Mucosa of stomach (tissue), 1 donor: ENCODE measurements around the gene PDE3B.
"Not testable (repeated sequence)": the region's sequence is repeated elsewhere in the genome, so short reads cannot be mapped to it uniquely, and the experiment has no call there.

Experiments
- H3K27me3 ChIP-seq: one replicate; pipeline ENCODE4 v1.7.0; 2013; ENCODE audit warnings: mild to moderate bottlenecking, low read length; ENCODE audit not compliant: control insufficient read depth, insufficient read depth
- H3K36me3 ChIP-seq: one replicate; pipeline ENCODE4 v1.7.0; 2013; ENCODE audit warnings: low read length; ENCODE audit not compliant: control insufficient read depth, insufficient read depth
- H3K4me1 ChIP-seq: one replicate; pipeline ENCODE4 v1.7.0; 2013; ENCODE audit warnings: mild to moderate bottlenecking, low read length; ENCODE audit not compliant: control insufficient read depth, insufficient read depth
- H3K4me3 ChIP-seq: one replicate; pipeline ENCODE4 v1.7.0; 2013; ENCODE audit warnings: low read length
- H3K9ac ChIP-seq: one replicate; pipeline ENCODE4 v1.7.0; 2013; ENCODE audit warnings: mild to moderate bottlenecking, low read length, moderate library complexity
- H3K9me3 ChIP-seq: one replicate; pipeline ENCODE4 v1.7.0; 2013; ENCODE audit warnings: mild to moderate bottlenecking, low read length, moderate library complexity; ENCODE audit not compliant: control insufficient read depth
- donor health status: Pancreatic carcinoma.

Gene PDE3B

DNA sequence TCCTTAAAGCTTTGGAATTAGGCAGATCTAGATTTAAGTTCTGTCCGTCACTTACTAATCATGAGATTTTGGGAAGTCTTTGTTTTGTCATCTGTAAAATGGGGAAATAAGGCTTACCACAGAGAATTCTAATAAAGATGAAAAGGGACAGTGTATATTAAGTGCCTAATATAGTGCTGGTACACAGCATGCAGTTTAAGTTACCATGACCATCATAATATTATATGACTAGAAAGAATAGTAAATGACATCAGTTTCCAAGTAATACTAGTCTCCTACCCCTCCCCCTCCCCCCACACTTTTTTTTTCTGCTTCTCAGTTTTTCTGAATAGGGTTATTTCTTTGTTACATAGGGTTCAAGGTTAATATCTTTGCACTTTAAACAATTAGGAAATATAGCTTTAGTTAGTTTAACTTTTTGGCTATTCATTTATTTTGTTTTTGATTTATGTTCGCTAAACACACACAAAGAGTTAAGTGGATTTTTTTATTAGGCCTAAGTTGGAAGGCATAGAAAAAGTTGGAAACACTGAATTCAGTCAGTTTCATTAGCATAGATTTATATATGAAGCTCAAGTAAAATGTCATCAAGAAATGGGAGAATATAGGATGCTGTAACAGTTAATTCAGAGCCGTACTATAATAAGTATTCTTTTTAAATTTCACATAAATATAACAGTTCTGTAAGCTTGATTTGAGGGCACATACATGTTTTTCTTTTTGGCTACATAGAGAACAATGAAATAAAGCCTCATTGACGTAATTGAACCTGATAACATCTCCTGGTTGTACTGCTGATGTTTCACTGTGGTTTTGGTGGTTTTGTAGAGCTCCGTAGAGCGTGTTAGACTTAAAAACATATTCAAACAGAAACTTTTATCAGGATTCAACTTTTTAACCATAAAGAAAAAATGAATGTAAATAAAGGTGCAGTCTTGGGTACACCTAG, 121.2 kb downstream of the PDE3B start:
- H3K9ac ChIP-seq = no peak overlapping the region
- no peaks in the 10 kb centered on the region for H3K27me3 ChIP-seq
- H3K9me3 ChIP-seq = no peaks in the 10 kb centered on the region
- no peak overlapping the region for H3K4me3 ChIP-seq
- no peaks in the 10 kb centered on the region for H3K4me1 ChIP-seq
- no peaks in the 10 kb centered on the region for H3K36me3 ChIP-seq

- Histone ChIP-seq H3K36me3 (no peaks in the 10 kb centered on the region), H3K9ac (no peak overlapping the region), H3K9me3 (no peaks in the 10 kb centered on the region), H3K4me3 (no peak overlapping the region), H3K27me3 (no peaks in the 10 kb centered on the region), H3K4me1 (no peaks in the 10 kb centered on the region)
These were observed 123.0 kb downstream of the PDE3B start for GRCh38 chr11:14766585-14766984.

GRCh38 chr11:14768526-14769188, 125.1 kb downstream of the PDE3B start:
- no peaks in the 10 kb centered on the region for H3K4me1 ChIP-seq
- H3K4me3 ChIP-seq = no peak overlapping the region
- H3K9me3 ChIP-seq = no peaks in the 10 kb centered on the region
- H3K27me3 ChIP-seq = no peaks in the 10 kb centered on the region
- H3K9ac ChIP-seq = no peak overlapping the region
- H3K36me3 ChIP-seq = no peaks in the 10 kb centered on the region

- no peaks in the 10 kb centered on the region for H3K36me3 ChIP-seq
- no peak overlapping the region for H3K4me3 ChIP-seq
- H3K9ac ChIP-seq = no peak overlapping the region
- no peaks in the 10 kb centered on the region for H3K9me3 ChIP-seq
- H3K4me1 ChIP-seq = no peaks in the 10 kb centered on the region
- no peaks in the 10 kb centered on the region for H3K27me3 ChIP-seq
These were observed 130.2 kb downstream of the PDE3B start for GRCh38 chr11:14773755-14774154.

DNA sequence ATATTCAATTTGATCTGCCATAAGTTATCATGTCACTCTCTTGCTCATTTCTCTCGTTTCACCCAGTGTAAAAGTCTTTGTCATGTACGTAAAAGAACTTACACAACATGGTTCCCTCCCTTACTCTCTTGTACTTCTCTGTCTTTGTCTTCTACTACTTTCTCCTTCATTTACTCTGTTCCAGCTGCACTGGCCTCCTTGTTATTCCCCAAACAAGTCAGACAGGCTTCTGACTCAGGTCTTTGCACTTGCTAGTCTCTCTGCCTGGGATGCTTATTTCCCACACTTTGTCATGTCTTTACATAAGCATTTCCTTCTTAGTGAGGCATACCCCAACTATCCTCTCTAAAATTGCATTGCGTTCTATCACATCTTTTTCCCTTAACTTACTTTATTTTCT, 131.1 kb downstream of the PDE3B start:
- H3K4me1 ChIP-seq = no peaks in the 10 kb centered on the region
- H3K36me3 ChIP-seq = no peaks in the 10 kb centered on the region
- H3K9ac ChIP-seq = no peak overlapping the region
- H3K9me3 ChIP-seq = no peaks in the 10 kb centered on the region
- no peaks in the 10 kb centered on the region for H3K27me3 ChIP-seq
- H3K4me3 ChIP-seq = no peak overlapping the region

- H3K36me3 ChIP-seq = no peaks in the 10 kb centered on the region
These were observed 132.3 kb downstream of the PDE3B start for GRCh38 chr11:14775897-14776296.

DNA sequence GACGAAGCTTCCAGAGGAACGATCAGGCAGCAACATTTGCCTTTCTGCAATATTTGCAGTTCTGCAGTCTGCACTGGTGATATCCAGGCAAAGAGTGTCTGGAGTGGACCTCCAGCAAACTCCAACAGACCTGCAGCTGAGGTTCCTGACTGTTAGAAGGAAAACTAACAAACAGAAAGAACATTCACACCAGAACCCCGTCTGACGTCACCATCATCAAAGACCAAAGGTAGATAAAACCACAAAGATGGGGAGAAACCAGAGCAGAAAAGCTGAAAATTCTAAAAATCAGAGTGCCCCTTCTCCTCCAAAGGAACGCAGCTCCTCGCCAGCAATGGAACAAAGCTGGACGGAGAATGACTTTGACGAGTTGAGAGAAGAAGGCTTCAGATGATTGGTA, 134.9 kb downstream of the PDE3B start:
- not testable (repeated sequence) for H3K4me1 ChIP-seq, H3K9me3 ChIP-seq, H3K27me3 ChIP-seq, H3K4me3 ChIP-seq, H3K36me3 ChIP-seq, H3K9ac ChIP-seq

More at GRCh38 chr11:14775897-14776296, 132.3 kb downstream of the PDE3B start:
- Histone ChIP-seq H3K9ac (no peak overlapping the region), H3K4me3 (no peak overlapping the region), H3K9me3 (no peaks in the 10 kb centered on the region), H3K4me1 (no peaks in the 10 kb centered on the region), H3K27me3 (no peaks in the 10 kb centered on the region)

DNA sequence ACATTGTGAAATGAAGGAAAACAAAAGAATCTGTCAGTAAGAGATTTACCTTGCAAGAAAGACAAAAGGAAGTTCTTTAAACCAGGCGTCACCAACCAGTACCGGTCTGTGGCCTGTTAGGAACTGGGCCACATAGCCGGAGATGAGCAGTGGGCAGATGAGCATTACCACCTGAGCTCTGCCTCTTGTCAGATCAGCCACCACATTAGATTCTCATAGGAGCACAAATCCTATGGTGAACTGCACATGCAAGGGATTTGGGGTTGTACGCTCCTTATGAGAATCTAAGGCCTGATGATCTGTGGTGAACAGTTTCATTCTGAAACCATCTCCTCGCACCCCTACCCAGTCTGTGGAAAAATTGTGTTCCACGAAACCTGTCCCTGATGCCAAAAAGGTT, 140.2 kb downstream of the PDE3B start:
- Histone ChIP-seq H3K9me3 (no peaks in the 10 kb centered on the region), H3K4me3 (no peak overlapping the region), H3K27me3 (no peaks in the 10 kb centered on the region), H3K36me3 (no peaks in the 10 kb centered on the region), H3K9ac (no peak overlapping the region), H3K4me1 (no peaks in the 10 kb centered on the region)

DNA sequence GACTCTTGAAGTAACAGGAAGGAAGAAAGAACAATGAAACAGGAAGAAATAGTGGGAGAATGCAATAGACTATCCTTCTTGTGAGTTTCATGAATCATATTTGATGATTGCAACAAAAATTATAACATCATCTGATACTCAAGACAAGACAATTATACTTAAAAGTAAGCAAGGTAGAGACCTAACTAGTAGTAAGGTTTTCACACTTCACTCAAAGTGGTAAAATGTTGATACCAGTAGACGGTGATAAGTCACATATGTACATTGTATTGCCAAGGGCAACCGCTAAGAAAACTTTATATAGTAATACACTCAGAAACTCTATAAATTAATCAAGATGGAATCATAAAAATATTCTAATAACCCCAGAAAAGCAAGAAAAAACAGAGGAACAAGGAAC, 140.6 kb downstream of the PDE3B start:
- H3K9me3 ChIP-seq = no peaks in the 10 kb centered on the region
- no peaks in the 10 kb centered on the region for H3K4me1 ChIP-seq
- H3K36me3 ChIP-seq = no peaks in the 10 kb centered on the region
- no peak overlapping the region for H3K4me3 ChIP-seq
- H3K9ac ChIP-seq = no peak overlapping the region
- H3K27me3 ChIP-seq = no peaks in the 10 kb centered on the region

- Histone ChIP-seq H3K27me3 (no peaks in the 10 kb centered on the region), H3K36me3 (no peaks in the 10 kb centered on the region)
These were observed 146.4 kb downstream of the PDE3B start for GRCh38 chr11:14789879-14790484.

GRCh38 chr11:14793546-14793945, 149.9 kb downstream of the PDE3B start:
- H3K9ac ChIP-seq = no peak overlapping the region

More at GRCh38 chr11:14789879-14790484, 146.4 kb downstream of the PDE3B start:
- Histone ChIP-seq H3K4me3 (no peak overlapping the region), H3K9ac (no peak overlapping the region), H3K9me3 (no peaks in the 10 kb centered on the region), H3K4me1 (no peaks in the 10 kb centered on the region)

DNA sequence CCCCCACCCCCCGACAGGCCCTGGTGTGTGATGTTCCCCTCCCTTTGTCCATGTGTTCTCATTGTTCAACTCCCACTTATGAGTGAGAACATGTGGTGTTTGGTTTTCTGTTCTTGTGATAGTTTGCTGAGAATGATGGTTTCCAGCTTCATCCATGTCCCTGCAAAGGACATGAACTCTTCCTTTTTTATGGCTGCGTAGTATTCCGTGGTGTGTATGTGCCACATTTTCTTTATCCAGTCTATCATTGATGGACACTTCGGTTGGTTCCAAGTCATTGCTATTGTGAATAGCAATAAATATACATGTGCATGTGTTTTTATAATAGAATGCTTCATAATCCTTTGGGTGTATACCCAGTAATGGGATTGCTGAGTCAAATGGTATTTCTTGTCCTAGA, 152.4 kb downstream of the PDE3B start:
- not testable (repeated sequence) for H3K9ac ChIP-seq, H3K4me1 ChIP-seq, H3K36me3 ChIP-seq, H3K27me3 ChIP-seq, H3K9me3 ChIP-seq, H3K4me3 ChIP-seq

More at GRCh38 chr11:14793546-14793945, 149.9 kb downstream of the PDE3B start:
- no peak overlapping the region for H3K4me3 ChIP-seq
- H3K36me3 ChIP-seq = no peaks in the 10 kb centered on the region
- no peaks in the 10 kb centered on the region for H3K9me3 ChIP-seq
- no peaks in the 10 kb centered on the region for H3K27me3 ChIP-seq
- no peaks in the 10 kb centered on the region for H3K4me1 ChIP-seq
